ENCODE results near the gene SAMD13.
"Not testable (repeated sequence)": the region's sequence is repeated elsewhere in the genome, so short reads cannot be mapped to it uniquely, and the experiment has no call there.

SAMD13 gene

GRCh38 chr1:84282780-84283333 lies 18.7 kb upstream of the SAMD13 start:
- Histone ChIP-seq H3K9ac (ENCODE audit: low read length in 5 of 5) (no peak overlapping the region), H3K9me3 (ENCODE audit: control insufficient read depth in 5 of 5, low read length in 5 of 5) (peaks cover 0 to 7% (median 2%) of the 10 kb centered on the region in 5 donors), H3K27me3 (ENCODE audit: control insufficient read depth in 5 of 5, insufficient read depth in 4 of 5, low read length in 5 of 5) (no peaks in the 10 kb centered on the region), H3K4me3 (ENCODE audit: low read depth in 1 of 5, low read length in 5 of 5) (no peak overlapping the region), H3K36me3 (ENCODE audit: control insufficient read depth in 5 of 5, insufficient read depth in 5 of 5, low read length in 5 of 5) (no peaks in the 10 kb centered on the region), H3K27ac (ENCODE audit: low read depth, low read length) (no peak overlapping the region), H3K4me1 (ENCODE audit: control insufficient read depth in 5 of 5, insufficient read depth in 5 of 5, low read length in 5 of 5) (no peaks in the 10 kb centered on the region)

GRCh38 chr1:84283381-84283780 lies 18.1 kb upstream of the SAMD13 start:
- Histone ChIP-seq H3K4me1 (ENCODE audit: control insufficient read depth in 5 of 5, insufficient read depth in 5 of 5, low read length in 5 of 5) (no peaks in the 10 kb centered on the region), H3K4me3 (ENCODE audit: low read depth in 1 of 5, low read length in 5 of 5) (no peak overlapping the region), H3K9ac (ENCODE audit: low read length in 5 of 5) (no peak overlapping the region)

GRCh38 chr1:84286071-84286470 lies 15.4 kb upstream of the SAMD13 start:
- Histone ChIP-seq H3K9me3 (ENCODE audit: control insufficient read depth in 5 of 5, low read length in 5 of 5) (peaks cover 0 to 13% (median 3%) of the 10 kb centered on the region in 5 donors), H3K4me3 (ENCODE audit: low read depth in 1 of 5, low read length in 5 of 5) (no peak overlapping the region), H3K36me3 (ENCODE audit: control insufficient read depth in 5 of 5, insufficient read depth in 5 of 5, low read length in 5 of 5) (no peaks in the 10 kb centered on the region), H3K4me1 (ENCODE audit: control insufficient read depth in 5 of 5, insufficient read depth in 5 of 5, low read length in 5 of 5) (no peaks in the 10 kb centered on the region), H3K9ac (ENCODE audit: low read length in 5 of 5) (no peak overlapping the region), H3K27me3 (ENCODE audit: control insufficient read depth in 5 of 5, insufficient read depth in 4 of 5, low read length in 5 of 5) (no peaks in the 10 kb centered on the region), H3K27ac (ENCODE audit: low read depth, low read length) (no peak overlapping the region)

More at GRCh38 chr1:84283381-84283780, 18.1 kb upstream of the SAMD13 start:
- H3K27me3 ChIP-seq (ENCODE audit: control insufficient read depth in 5 of 5, insufficient read depth in 4 of 5, low read length in 5 of 5): no peaks in the 10 kb centered on the region
- peaks cover 0 to 8% (median 3%) of the 10 kb centered on the region in 5 donors for H3K9me3 ChIP-seq (ENCODE audit: control insufficient read depth in 5 of 5, low read length in 5 of 5)
- no peak overlapping the region for H3K27ac ChIP-seq (ENCODE audit: low read depth, low read length)
- H3K36me3 ChIP-seq (ENCODE audit: control insufficient read depth in 5 of 5, insufficient read depth in 5 of 5, low read length in 5 of 5): no peaks in the 10 kb centered on the region

GRCh38 chr1:84287389-84287788 lies 14.1 kb upstream of the SAMD13 start:
- not testable (repeated sequence) for H3K4me3 ChIP-seq (ENCODE audit: low read depth in 1 of 5, low read length in 5 of 5); H3K36me3 ChIP-seq (ENCODE audit: control insufficient read depth in 5 of 5, insufficient read depth in 5 of 5, low read length in 5 of 5); H3K27me3 ChIP-seq (ENCODE audit: control insufficient read depth in 5 of 5, insufficient read depth in 4 of 5, low read length in 5 of 5); H3K27ac ChIP-seq (ENCODE audit: low read depth, low read length); H3K4me1 ChIP-seq (ENCODE audit: control insufficient read depth in 5 of 5, insufficient read depth in 5 of 5, low read length in 5 of 5); H3K9ac ChIP-seq (ENCODE audit: low read length in 5 of 5)
- H3K9me3 ChIP-seq (ENCODE audit: control insufficient read depth in 5 of 5, low read length in 5 of 5): peaks cover 0 to 13% (median 3%) of the 10 kb centered on the region in 5 donors

- H3K36me3 ChIP-seq (ENCODE audit: control insufficient read depth in 5 of 5, insufficient read depth in 5 of 5, low read length in 5 of 5): no peaks in the 10 kb centered on the region
- no peak overlapping the region for H3K27ac ChIP-seq (ENCODE audit: low read depth, low read length)
- H3K27me3 ChIP-seq (ENCODE audit: control insufficient read depth in 5 of 5, insufficient read depth in 4 of 5, low read length in 5 of 5): no peaks in the 10 kb centered on the region
- H3K4me1 ChIP-seq (ENCODE audit: control insufficient read depth in 5 of 5, insufficient read depth in 5 of 5, low read length in 5 of 5): no peaks in the 10 kb centered on the region
- H3K4me3 ChIP-seq (ENCODE audit: low read depth in 1 of 5, low read length in 5 of 5): no peak overlapping the region
- peaks cover 0 to 13% (median 3%) of the 10 kb centered on the region in 5 donors for H3K9me3 ChIP-seq (ENCODE audit: control insufficient read depth in 5 of 5, low read length in 5 of 5)
- no peak overlapping the region for H3K9ac ChIP-seq (ENCODE audit: low read length in 5 of 5)
These were observed 12.2 kb upstream of the SAMD13 start for GRCh38 chr1:84289169-84289785.

- Histone ChIP-seq H3K9ac (ENCODE audit: low read length in 5 of 5) (no peak overlapping the region), H3K36me3 (ENCODE audit: control insufficient read depth in 5 of 5, insufficient read depth in 5 of 5, low read length in 5 of 5) (no peaks in the 10 kb centered on the region), H3K9me3 (ENCODE audit: control insufficient read depth in 5 of 5, low read length in 5 of 5) (peaks cover 0 to 13% (median 7%) of the 10 kb centered on the region in 5 donors), H3K4me1 (ENCODE audit: control insufficient read depth in 5 of 5, insufficient read depth in 5 of 5, low read length in 5 of 5) (no peaks in the 10 kb centered on the region), H3K27me3 (ENCODE audit: control insufficient read depth in 5 of 5, insufficient read depth in 4 of 5, low read length in 5 of 5) (no peaks in the 10 kb centered on the region), H3K4me3 (ENCODE audit: low read depth in 1 of 5, low read length in 5 of 5) (no peak overlapping the region), H3K27ac (ENCODE audit: low read depth, low read length) (no peak overlapping the region)
These were observed 9.4 kb upstream of the SAMD13 start for GRCh38 chr1:84291882-84292655.

GRCh38 chr1:84293766-84294165 lies 7.7 kb upstream of the SAMD13 start:
- H3K9me3 ChIP-seq (ENCODE audit: control insufficient read depth in 5 of 5, low read length in 5 of 5): peaks cover 0 to 8% (median under 1%) of the 10 kb centered on the region in 5 donors

GRCh38 chr1:84294751-84295150 lies 6.8 kb upstream of the SAMD13 start:
- Histone ChIP-seq H3K36me3 (ENCODE audit: control insufficient read depth in 5 of 5, insufficient read depth in 5 of 5, low read length in 5 of 5) (no peaks in the 10 kb centered on the region), H3K9ac (ENCODE audit: low read length in 5 of 5) (no peak overlapping the region), H3K27me3 (ENCODE audit: control insufficient read depth in 5 of 5, insufficient read depth in 4 of 5, low read length in 5 of 5) (no peaks in the 10 kb centered on the region), H3K9me3 (ENCODE audit: control insufficient read depth in 5 of 5, low read length in 5 of 5) (peaks cover 0 to 8% (median 0%) of the 10 kb centered on the region in 5 donors), H3K4me3 (ENCODE audit: low read depth in 1 of 5, low read length in 5 of 5) (no peak overlapping the region), H3K27ac (ENCODE audit: low read depth, low read length) (no peak overlapping the region), H3K4me1 (ENCODE audit: control insufficient read depth in 5 of 5, insufficient read depth in 5 of 5, low read length in 5 of 5) (peaks cover 0 to 17% (median 13%) of the 10 kb centered on the region in 5 donors)

More at GRCh38 chr1:84293766-84294165, 7.7 kb upstream of the SAMD13 start:
- H3K27ac ChIP-seq (ENCODE audit: low read depth, low read length): no peak overlapping the region
- no peak overlapping the region for H3K9ac ChIP-seq (ENCODE audit: low read length in 5 of 5)
- peaks cover 0 to 9% (median 4%) of the 10 kb centered on the region in 5 donors for H3K4me1 ChIP-seq (ENCODE audit: control insufficient read depth in 5 of 5, insufficient read depth in 5 of 5, low read length in 5 of 5)
- no peak overlapping the region for H3K4me3 ChIP-seq (ENCODE audit: low read depth in 1 of 5, low read length in 5 of 5)
- H3K27me3 ChIP-seq (ENCODE audit: control insufficient read depth in 5 of 5, insufficient read depth in 4 of 5, low read length in 5 of 5): no peaks in the 10 kb centered on the region
- no peaks in the 10 kb centered on the region for H3K36me3 ChIP-seq (ENCODE audit: control insufficient read depth in 5 of 5, insufficient read depth in 5 of 5, low read length in 5 of 5)

- peak overlapping the region; percentile 74 for H3K27ac ChIP-seq (ENCODE audit: low read depth, low read length)
These were observed 3.8 kb upstream of the SAMD13 start for GRCh38 chr1:84297546-84298244.

More at GRCh38 chr1:84297546-84298244, 3.8 kb upstream of the SAMD13 start:
- Histone ChIP-seq H3K36me3 (ENCODE audit: control insufficient read depth in 5 of 5, insufficient read depth in 5 of 5, low read length in 5 of 5) (no peaks in the 10 kb centered on the region), H3K9me3 (ENCODE audit: control insufficient read depth in 5 of 5, low read length in 5 of 5) (peaks cover 0 to 8% (median 0%) of the 10 kb centered on the region in 5 donors), H3K27me3 (ENCODE audit: control insufficient read depth in 5 of 5, insufficient read depth in 4 of 5, low read length in 5 of 5) (no peaks in the 10 kb centered on the region), H3K4me1 (ENCODE audit: control insufficient read depth in 5 of 5, insufficient read depth in 5 of 5, low read length in 5 of 5) (peaks cover 2 to 43% (median 42%) of the 10 kb centered on the region in 5 donors), H3K9ac (ENCODE audit: low read length in 5 of 5) (peak overlapping the region in 1 of 5 donors; percentile 20), H3K4me3 (ENCODE audit: low read depth in 1 of 5, low read length in 5 of 5) (peak overlapping the region; percentile 49 to 98 (median 91))

Data from subcutaneous abdominal adipose tissue (tissue), 5 donors.